ENCODE results near the gene A3GALT2.

GRCh38 chr1:33322870-33323585 lies 2.1 kb upstream of the A3GALT2 start:
- TF ChIP-seq GATA3 (IDR thresholded peaks at IDR 0.05; ENCODE audit: low read depth, low read length) (no peak), GATA2 (IDR thresholded peaks at IDR 0.05; ENCODE audit: low read depth, low read length) (no peak)
